Cerebellar nuclear complex (tissue), 1 donor: ENCODE results near the gene SPC24.

ENCODE experiments used
- DNase-seq, 2 experiments: peaks; one replicate each; lab custom pipeline; 2025; lab: John Stamatoyannopoulos, UW

SPC24 gene, protein sequence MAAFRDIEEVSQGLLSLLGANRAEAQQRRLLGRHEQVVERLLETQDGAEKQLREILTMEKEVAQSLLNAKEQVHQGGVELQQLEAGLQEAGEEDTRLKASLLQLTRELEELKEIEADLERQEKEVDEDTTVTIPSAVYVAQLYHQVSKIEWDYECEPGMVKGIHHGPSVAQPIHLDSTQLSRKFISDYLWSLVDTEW

GRCh38 chr19:11155373-11156120 lies at the start of gene SPC24:
SPC24 (minus strand) TSS chr19:11155782; CDS start chr19:11155776, 6 bp downstream.
- DNase-seq = peak; percentile 96 to 98

GRCh38 chr19:11204943-11205349 lies 49.4 kb upstream of the SPC24 start:
- DNase-seq = no peak

- DNase-seq = no peak
Observed at GRCh38 chr19:11204076-11204602, 48.6 kb upstream of the SPC24 start.

- no peak for DNase-seq
Observed at GRCh38 chr19:11203194-11204075, 47.9 kb upstream of the SPC24 start.

DNA sequence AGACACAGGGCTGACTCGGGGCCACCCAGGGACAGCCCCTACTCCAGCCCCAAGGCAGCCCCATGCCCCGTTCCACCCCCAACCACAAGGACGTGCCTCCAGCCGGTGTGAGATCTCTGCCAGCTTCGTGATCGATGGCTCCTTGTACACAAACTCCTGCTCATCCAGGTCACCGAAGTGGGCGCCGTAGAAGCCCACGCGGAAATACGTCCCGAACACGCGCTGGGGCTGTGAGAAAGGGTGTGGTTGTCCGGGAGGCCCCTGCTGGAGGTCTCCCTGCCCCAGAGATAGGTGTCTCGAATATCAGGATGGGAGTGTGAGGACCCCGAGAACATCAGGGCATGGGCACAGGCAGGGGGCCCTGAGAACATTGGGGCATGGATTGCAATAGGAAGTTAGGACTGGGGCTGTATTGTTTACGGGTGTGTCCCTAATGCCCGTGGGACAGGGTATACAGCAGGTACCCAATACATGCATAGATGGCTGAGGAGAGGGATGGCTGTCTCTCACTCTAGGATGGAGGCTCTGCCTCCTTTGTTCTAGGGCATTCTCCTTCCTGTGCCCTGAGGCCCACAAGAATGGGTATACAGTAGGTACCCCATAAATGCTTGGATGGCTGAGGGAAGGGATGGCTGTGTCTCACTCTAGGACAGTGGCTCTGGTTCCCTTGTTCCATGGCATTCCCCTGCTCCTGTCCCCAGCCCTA lies 47.1 kb upstream of the SPC24 start:
- DNase-seq = no peak

DNA sequence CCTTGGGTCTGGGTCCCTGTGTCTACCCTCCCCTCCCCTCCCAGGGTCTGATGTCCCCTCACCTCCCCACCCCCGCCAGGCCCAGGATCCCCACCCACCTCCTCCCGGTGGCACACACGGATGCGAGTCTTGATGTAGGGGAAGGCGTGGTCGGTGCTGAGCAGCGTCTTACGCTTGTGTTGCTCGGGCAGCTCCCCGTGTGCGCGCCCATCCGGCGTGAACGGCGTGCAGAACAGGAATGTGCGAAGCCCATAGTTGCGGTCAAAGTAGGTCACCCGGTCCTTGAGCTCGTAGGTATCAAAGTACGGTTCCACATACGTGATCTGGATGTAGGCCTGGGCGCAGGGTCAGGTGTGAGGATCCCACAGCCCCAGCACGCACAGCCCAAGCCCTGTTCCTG lies 46.2 kb upstream of the SPC24 start:
- DNase-seq = no peak

GRCh38 chr19:11200931-11201330 lies 45.3 kb upstream of the SPC24 start:
- DNase-seq = no peak

DNA sequence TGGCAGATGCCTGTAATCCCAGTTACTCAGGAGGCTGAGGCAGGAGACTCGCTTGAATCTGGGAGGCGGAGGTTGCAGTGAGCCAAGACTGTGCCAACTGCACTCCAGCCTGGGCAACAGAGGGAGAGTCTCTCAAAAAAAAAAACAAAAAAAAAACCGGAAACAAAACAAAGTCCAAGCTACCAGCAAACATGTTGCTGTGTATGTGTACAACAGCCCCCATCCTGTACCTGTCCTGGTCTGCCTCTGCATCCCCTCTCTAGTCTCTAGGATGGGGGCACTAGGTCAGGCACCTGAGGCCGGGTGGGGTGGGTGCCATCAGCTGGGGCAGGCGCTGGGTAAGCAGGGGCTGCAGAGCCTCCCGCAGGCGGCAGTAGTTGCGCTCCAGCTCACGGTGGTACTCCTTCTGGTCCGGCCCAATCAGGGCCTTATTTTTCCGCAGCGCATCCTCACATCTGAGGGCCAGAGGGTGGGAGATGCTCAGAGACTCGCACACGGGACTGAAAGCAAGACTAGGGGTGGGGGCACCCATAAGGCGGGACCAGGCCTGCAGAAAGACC lies 44.5 kb upstream of the SPC24 start:
- no peak for DNase-seq

GRCh38 chr19:11199517-11199916 lies 43.9 kb upstream of the SPC24 start:
- no peak for DNase-seq

DNA sequence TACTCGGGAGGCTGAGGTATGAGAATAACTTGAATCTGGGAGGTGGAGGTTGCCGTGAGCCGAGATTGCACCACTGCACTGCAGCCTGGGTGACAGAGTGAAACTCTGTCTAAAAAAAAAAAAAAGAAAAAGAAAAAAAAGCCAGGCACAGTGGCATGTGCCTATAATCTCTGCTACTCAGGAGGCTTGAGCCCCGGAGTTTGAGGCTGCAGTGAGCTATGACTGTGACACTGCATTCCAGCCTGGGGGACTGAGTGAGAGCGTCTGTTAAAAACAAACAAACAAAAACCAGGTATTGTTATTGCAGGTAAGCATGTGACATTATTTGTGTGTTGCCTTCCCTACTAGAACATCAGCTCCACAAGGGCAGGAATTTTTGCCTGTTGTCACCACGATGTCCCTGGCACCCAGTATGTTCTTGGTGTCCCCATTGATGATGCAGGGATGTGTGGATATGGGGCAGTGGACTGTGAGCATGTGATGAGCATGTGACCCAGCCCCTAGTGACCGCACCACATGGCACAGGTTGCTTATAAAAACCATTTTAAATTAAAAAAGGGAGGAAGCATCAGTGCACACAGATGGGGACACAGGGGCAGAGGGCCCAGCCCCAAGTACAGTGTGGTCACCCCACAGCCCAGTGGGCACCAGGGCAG lies 43.3 kb upstream of the SPC24 start:
- DNase-seq = no peak

DNA sequence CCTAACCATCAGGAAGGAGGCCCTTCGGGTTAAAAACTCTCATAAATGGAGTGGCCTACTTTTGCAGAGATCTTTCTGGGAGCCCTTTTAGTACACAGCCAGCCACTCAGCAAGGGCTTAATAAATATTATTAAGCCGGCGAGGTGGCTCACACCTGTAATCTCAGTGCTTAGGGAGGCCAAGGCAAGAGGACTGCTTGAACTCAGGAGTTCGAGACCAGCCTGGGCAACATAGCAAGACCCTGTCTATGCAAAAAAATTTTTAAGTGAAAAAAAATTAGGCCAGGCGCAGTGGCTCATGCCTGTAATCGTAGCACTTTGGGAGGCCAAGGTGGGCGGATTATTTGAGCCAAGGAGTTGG lies 42.6 kb upstream of the SPC24 start:
- no peak for DNase-seq

GRCh38 chr19:11197291-11198174 lies 42.0 kb upstream of the SPC24 start, which contains the start of gene KANK2:
KANK2 (minus strand) TSS chr19:11197545; CDS start chr19:11194511, 3,034 bp downstream.
- DNase-seq = no peak

- DNase-seq = no peak
Observed at GRCh38 chr19:11196406-11197287, 41.1 kb upstream of the SPC24 start.

DNA sequence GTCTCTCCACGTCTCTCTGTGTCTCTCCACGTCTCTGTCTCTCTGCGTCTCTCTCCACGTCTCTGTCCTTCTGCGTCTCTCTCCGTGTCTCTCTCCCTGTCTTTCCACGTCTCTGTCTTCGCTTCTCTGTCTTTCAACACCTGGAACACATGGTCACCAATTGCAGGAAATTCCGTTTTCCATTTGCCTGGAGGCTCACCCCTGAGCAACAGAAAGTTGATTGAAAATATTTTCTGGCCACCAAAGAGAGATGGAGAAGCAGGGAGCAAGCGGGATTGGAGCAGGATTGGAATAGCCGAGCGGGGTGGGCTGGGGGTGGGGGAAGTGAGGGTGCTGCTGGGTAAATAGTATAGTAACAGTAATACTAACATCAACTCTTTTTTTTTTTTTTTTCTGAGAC lies 40.1 kb upstream of the SPC24 start:
- DNase-seq = no peak

- DNase-seq = no peak
Observed at GRCh38 chr19:11194656-11195558, 39.3 kb upstream of the SPC24 start.

GRCh38 chr19:11194173-11194572 lies 38.6 kb upstream of the SPC24 start:
- no peak for DNase-seq
